Right lobe of liver (tissue), 6 donors: ENCODE measurements around the gene CAMKK1. TPM values are rescaled to one million over a fixed set of nuclear protein-coding genes. Genes with fewer than 3 reads are reported as not detected.

Experiments
- ATAC-seq, 4 donors: fragments of 200-7000 bp; cut with Tn5 transposase; one replicate each; pipeline ENCODE4 v1.9.1; 2020; ENCODE audit warnings: mild to moderate bottlenecking in 4 of 4, moderate library complexity in 4 of 4
- DNase-seq, 3 donors: peaks; one replicate each; pipeline ENCODE4 v3.0.0-alpha.2; 2020
- H3K27ac ChIP-seq, 3 donors: fragments of 200-600 bp; one replicate each; pipeline ENCODE4 v1.8.0; 2022
- H3K27me3 ChIP-seq, 2 donors: fragments of 200-600 bp; one replicate each; pipeline ENCODE4 v1.8.0; 2022
- H3K36me3 ChIP-seq, 4 donors: fragments of 200-600 bp; sonication (generic) in 1 of 4; one replicate each; pipeline versions ENCODE4 v1.5.1 to v1.8.0; 2017 to 2022; ENCODE audit warnings: control low read depth in 1 of 4
- H3K4me1 ChIP-seq, 4 donors: fragments of 200-600 bp; sonication (generic) in 1 of 4; one replicate each; pipeline versions ENCODE4 v1.5.1 to v1.8.0; 2017 to 2022; ENCODE audit warnings: control low read depth in 1 of 4
- H3K4me3 ChIP-seq, 3 donors: fragments of 200-600 bp; one replicate each; pipeline ENCODE4 v1.8.0; 2022
- H3K9me3 ChIP-seq, 4 donors: fragments of 200-600 bp; sonication (generic) in 1 of 4; one replicate each; pipeline versions ENCODE4 v1.5.1 to v1.8.0; 2017 to 2022; ENCODE audit warnings: control low read depth in 1 of 4
- POLR2A ChIP-seq: fragments of 450-650 bp; IDR thresholded peaks from one replicate; pipeline ENCODE4 v1.6.1; 2017; ENCODE audit warnings: antibody characterized with exemption, mild to moderate bottlenecking
- WGBS: methylation state at CpG from one replicate; pipeline ENCODE4 v1.1.6; 2018; ENCODE audit warnings: low coverage, low lambda C conversion rate; ENCODE audit not compliant: insufficient coverage; ENCODE audit errors: missing lambda C conversion rate; 5-methylcytosine and 5-hydroxymethylcytosine counted together
- intact Hi-C, 2 donors: fragments of 100-400 bp; cut with DNase I; formaldehyde crosslinking; loops; one replicate each; pipeline versions ENCODE4 v1.11.2 to v1.14.1; 2022
- total RNA-seq, 6 experiments: library from RNA; depleted of rRNA in 2 of 6; stranded (reverse); fragments of >200 nt in 2 of 6; fragmentation: NEBNext Ultra II Directional in 3 of 6; extraction: Animal tissue kit (Norgen Biotek cat#: 25700) in 3 of 6; gene quantifications; one replicate each; pipeline versions ENCODE4 v1.1.0 to v1.2.4, GENCODE V29; 2016 to 2023
- TF ChIP-seq, protein P1 (sequence below), 4 donors: fragments of 200-600 bp in 3 of 4; fragments of 450-650 bp in 1 of 4; IDR thresholded peaks; one replicate each; pipeline versions ENCODE4 v1.5.1 to v1.8.0; 2016 to 2022; ENCODE audit warnings: antibody characterized with exemption in 4 of 4, mild to moderate bottlenecking in 2 of 4
- donor health status: DM: no; HTN: yes; CAD: no.
- donor health status: DM: no; HTN: no; CAD: no.
- donor health status: DM: no; HTN: no; CAD: no.
- donor health status: DM: no; HTN: yes; CAD: no.
- donor health status: DM: no; HTN: yes; CAD: no.

CAMKK1 gene
- total RNA-seq, 6 experiments from 2014 or later = 0.35 to 1.1 (median 0.47) TPM

DNA sequence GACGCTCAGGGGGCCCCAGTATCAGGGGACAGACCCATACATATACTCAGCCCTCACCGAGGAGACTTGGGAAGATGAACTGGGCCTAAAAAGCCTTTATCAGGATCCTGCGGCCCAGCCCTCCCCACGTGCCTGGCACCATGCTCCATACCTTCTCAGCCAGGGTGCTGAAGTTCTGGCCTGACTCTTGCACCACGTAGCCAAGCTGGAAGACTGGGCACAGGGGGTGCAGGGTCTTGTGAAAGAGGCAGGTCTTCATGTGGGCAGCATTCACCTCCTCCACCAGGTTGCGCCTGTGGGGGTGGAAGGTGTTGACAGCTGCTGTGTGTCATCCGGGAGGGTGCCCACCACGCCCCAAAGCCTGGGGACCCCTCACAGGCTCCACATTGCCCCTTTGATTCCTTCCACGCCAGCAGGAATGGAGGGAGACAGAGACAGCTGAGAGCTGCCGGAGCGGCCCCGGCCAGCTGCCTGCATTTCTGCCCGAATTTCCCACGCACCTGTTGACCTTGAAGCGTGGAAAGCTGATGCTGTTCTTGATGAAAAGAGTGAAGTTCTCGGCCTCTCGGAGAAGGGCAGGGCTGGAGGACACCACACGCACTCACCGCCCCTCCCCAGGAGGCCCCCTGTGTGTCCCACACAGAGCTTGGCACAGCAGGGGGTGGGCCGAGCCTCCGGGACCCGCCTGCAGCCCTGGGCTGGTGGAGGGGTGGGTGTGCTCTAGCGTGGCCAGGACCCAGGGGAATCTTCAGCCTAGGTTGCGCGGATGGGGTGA lies 10.4 kb upstream of the CAMKK1 start:
- DNase-seq (no peak), ATAC-seq (peak in 1 of 4 donors; percentile 6)
- WGBS = 49% methylated on average over 7 of the region's 25 CpGs
- Histone ChIP-seq H3K27me3 (no peaks in the 10 kb centered on the region), H3K9me3 (no peaks in the 10 kb centered on the region), H3K4me1 (no peaks in the 10 kb centered on the region), H3K4me3 (no peak overlapping the region), H3K36me3 (no peaks in the 10 kb centered on the region), H3K27ac (no peak overlapping the region)
- TF ChIP-seq, protein P1, sequence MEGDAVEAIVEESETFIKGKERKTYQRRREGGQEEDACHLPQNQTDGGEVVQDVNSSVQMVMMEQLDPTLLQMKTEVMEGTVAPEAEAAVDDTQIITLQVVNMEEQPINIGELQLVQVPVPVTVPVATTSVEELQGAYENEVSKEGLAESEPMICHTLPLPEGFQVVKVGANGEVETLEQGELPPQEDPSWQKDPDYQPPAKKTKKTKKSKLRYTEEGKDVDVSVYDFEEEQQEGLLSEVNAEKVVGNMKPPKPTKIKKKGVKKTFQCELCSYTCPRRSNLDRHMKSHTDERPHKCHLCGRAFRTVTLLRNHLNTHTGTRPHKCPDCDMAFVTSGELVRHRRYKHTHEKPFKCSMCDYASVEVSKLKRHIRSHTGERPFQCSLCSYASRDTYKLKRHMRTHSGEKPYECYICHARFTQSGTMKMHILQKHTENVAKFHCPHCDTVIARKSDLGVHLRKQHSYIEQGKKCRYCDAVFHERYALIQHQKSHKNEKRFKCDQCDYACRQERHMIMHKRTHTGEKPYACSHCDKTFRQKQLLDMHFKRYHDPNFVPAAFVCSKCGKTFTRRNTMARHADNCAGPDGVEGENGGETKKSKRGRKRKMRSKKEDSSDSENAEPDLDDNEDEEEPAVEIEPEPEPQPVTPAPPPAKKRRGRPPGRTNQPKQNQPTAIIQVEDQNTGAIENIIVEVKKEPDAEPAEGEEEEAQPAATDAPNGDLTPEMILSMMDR (IDR thresholded peaks at IDR 0.05) = no peak
- no peak for TF ChIP-seq POLR2A
- intact Hi-C loops = no loop called here

DNA sequence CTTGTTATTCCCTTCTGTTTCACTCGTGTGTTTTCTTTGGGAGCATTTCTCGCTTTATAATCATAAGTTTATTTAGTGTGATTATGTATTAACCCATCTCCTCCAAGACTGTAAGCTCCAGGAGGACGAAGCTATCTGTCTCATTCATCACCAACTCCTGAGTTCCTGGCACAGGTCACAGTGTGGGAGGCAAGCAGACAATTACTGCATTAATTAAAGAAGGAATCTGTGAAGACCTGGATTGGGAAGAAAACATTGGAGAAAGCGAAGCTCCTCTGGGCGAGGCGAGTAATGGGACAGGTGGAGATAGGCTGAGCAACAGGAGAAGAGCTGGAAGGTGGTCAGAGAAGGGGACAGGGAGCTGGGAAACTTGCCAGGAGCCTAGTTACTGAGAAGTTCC lies 7.8 kb upstream of the CAMKK1 start:
- intact Hi-C loops = no loop called here
- no peak overlapping the region for H3K4me3 ChIP-seq
- H3K27me3 ChIP-seq = no peaks in the 10 kb centered on the region
- no peaks in the 10 kb centered on the region for H3K4me1 ChIP-seq
- H3K27ac ChIP-seq = no peak overlapping the region
- no peaks in the 10 kb centered on the region for H3K9me3 ChIP-seq
- 49% methylated on average over 6 of the region's 6 CpGs for WGBS
- DNase-seq (no peak), ATAC-seq (no peak)
- H3K36me3 ChIP-seq = no peaks in the 10 kb centered on the region
- TF ChIP-seq, protein P1 (IDR thresholded peaks at IDR 0.05) = no peak
- no peak for TF ChIP-seq POLR2A

DNA sequence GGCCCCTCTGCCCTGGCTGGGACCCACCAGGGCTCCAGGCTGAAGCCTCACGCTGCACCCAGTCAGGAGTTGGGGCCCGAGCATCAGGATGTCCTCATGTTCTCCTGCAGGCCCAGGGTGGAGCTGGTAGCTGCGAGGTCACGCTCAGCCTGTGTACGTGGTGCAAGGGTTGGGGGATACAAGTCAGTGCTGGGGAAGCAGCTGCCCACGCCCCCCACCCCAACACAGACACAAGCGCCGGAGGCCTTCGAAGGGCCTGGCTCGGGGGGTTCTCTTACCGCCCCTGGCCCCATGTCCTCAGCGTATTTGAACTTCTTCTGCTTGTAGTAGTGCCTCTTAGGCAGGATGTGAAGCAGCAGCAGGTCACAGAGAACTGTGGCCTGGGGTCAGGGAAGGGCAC lies 4.9 kb upstream of the CAMKK1 start:
- Histone ChIP-seq H3K27ac (no peak overlapping the region), H3K36me3 (no peaks in the 10 kb centered on the region), H3K9me3 (no peaks in the 10 kb centered on the region), H3K4me1 (peaks cover 0 to 5% (median 3%) of the 10 kb centered on the region in 4 donors), H3K4me3 (no peak overlapping the region), H3K27me3 (no peaks in the 10 kb centered on the region)
- no peak for DNase-seq
- WGBS = no CpG with 5 or more reads among the region's 12 CpGs
- intact Hi-C loops = no loop called here
- TF ChIP-seq, protein P1 (IDR thresholded peaks at IDR 0.05) = no peak
- no peak for TF ChIP-seq POLR2A
- ATAC-seq = no peak

DNA sequence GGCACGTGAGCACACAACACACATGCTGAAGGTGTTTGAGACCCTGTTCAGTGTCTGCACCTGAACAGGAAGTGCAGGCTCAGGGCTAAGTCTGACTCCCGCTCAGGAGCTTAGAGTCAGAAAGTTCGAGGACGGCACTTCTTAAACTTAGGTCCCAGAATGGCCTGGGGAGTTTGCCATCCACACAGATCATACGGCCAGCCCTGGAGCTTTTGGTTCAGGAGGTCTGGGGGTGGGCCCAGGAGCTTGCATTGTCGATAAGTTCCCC lies 4.0 kb upstream of the CAMKK1 start:
- intact Hi-C loops = no loop called here
- H3K36me3 ChIP-seq = no peaks in the 10 kb centered on the region
- TF ChIP-seq POLR2A = no peak
- TF ChIP-seq, protein P1 (IDR thresholded peaks at IDR 0.05) = no peak
- H3K9me3 ChIP-seq = no peaks in the 10 kb centered on the region
- ATAC-seq (no peak), DNase-seq (no peak)
- no peaks in the 10 kb centered on the region for H3K27me3 ChIP-seq
- 85% methylated on average over 4 of the region's 6 CpGs for WGBS
- H3K4me3 ChIP-seq = no peak overlapping the region
- H3K27ac ChIP-seq = no peak overlapping the region
- peaks cover 0 to 11% (median 3%) of the 10 kb centered on the region in 4 donors for H3K4me1 ChIP-seq
